Ectodermal cell (in vitro differentiated cells): ENCODE measurements around the gene FMN2.

ENCODE experiments used
- H3K27ac ChIP-seq: 2 replicates; pipeline ENCODE4 v1.7.0; 2013; ENCODE audit warnings: mild to moderate bottlenecking, low read depth, low read length; ENCODE audit not compliant: insufficient read depth, poor library complexity, severe bottlenecking
- H3K27me3 ChIP-seq: 2 replicates; pipeline ENCODE4 v1.7.0; 2013; ENCODE audit warnings: mild to moderate bottlenecking, low read length; ENCODE audit not compliant: insufficient read depth, control insufficient read depth, poor library complexity, severe bottlenecking
- H3K36me3 ChIP-seq: one replicate; pipeline ENCODE4 v1.7.0; 2013; ENCODE audit warnings: low read length; ENCODE audit not compliant: control insufficient read depth, insufficient read depth
- H3K4me1 ChIP-seq: one replicate; pipeline ENCODE4 v1.7.0; 2013; ENCODE audit warnings: low read length; ENCODE audit not compliant: control insufficient read depth, insufficient read depth
- H3K4me3 ChIP-seq: 2 replicates; pipeline ENCODE4 v1.7.0; 2013; ENCODE audit warnings: low read depth, low read length, control low read depth; ENCODE audit not compliant: insufficient read depth
- H3K9me3 ChIP-seq: 2 replicates; pipeline ENCODE4 v1.7.0; 2013; ENCODE audit warnings: mild to moderate bottlenecking, low read length, moderate library complexity; ENCODE audit not compliant: control insufficient read depth
- WGBS, 2 experiments: methylation state at CpG; one replicate each; pipeline ENCODE4 v1.1.7; 2013; ENCODE audit warnings: missing lambda C conversion rate in 2 of 2; 5-methylcytosine and 5-hydroxymethylcytosine counted together

Gene FMN2

GRCh38 chr1:240420766-240421165 is 329.1 kb downstream of the FMN2 start:
- Histone ChIP-seq H3K9me3 (no peaks in the 10 kb centered on the region), H3K4me3 (no peak overlapping the region), H3K27ac (no peak overlapping the region), H3K4me1 (no peaks in the 10 kb centered on the region), H3K27me3 (no peaks in the 10 kb centered on the region), H3K36me3 (no peaks in the 10 kb centered on the region)
- 94 to 98% methylated on average over 5 of the region's 5 CpGs for WGBS, 2 experiments

- 93 to 94% methylated on average over 5 to 6 of the region's 6 CpGs for WGBS, 2 experiments
- H3K27me3 ChIP-seq: no peaks in the 10 kb centered on the region
Observed at GRCh38 chr1:240423246-240423924, 331.7 kb downstream of the FMN2 start.

GRCh38 chr1:240424740-240425464 is 333.2 kb downstream of the FMN2 start:
- Histone ChIP-seq H3K36me3 (no peaks in the 10 kb centered on the region), H3K27me3 (no peaks in the 10 kb centered on the region), H3K4me1 (no peaks in the 10 kb centered on the region), H3K4me3 (no peak overlapping the region), H3K27ac (no peak overlapping the region), H3K9me3 (no peaks in the 10 kb centered on the region)
- WGBS, 2 experiments: 78 to 79% methylated on average over 7 of the region's 7 CpGs

More at GRCh38 chr1:240423246-240423924, 331.7 kb downstream of the FMN2 start:
- H3K36me3 ChIP-seq: no peaks in the 10 kb centered on the region
- no peaks in the 10 kb centered on the region for H3K9me3 ChIP-seq
- no peak overlapping the region for H3K4me3 ChIP-seq
- no peaks in the 10 kb centered on the region for H3K4me1 ChIP-seq
- H3K27ac ChIP-seq: no peak overlapping the region

GRCh38 chr1:240426051-240426450 is 334.4 kb downstream of the FMN2 start:
- no peaks in the 10 kb centered on the region for H3K9me3 ChIP-seq
- no peaks in the 10 kb centered on the region for H3K36me3 ChIP-seq
- 80% methylated on average over 1 of the region's 2 CpGs; no CpG with 5 or more reads in 1 of the 2 experiments for WGBS, 2 experiments
- no peak overlapping the region for H3K4me3 ChIP-seq
- no peaks in the 10 kb centered on the region for H3K27me3 ChIP-seq
- H3K27ac ChIP-seq: no peak overlapping the region
- H3K4me1 ChIP-seq: no peaks in the 10 kb centered on the region

GRCh38 chr1:240435996-240436566 is 344.4 kb downstream of the FMN2 start:
- WGBS, 2 experiments: 90 to 93% methylated on average over 8 to 9 of the region's 9 CpGs
- H3K9me3 ChIP-seq: no peaks in the 10 kb centered on the region
- H3K4me3 ChIP-seq: no peak overlapping the region
- H3K4me1 ChIP-seq: no peaks in the 10 kb centered on the region
- no peak overlapping the region for H3K27ac ChIP-seq
- no peaks in the 10 kb centered on the region for H3K27me3 ChIP-seq
- no peaks in the 10 kb centered on the region for H3K36me3 ChIP-seq

- H3K27me3 ChIP-seq: no peaks in the 10 kb centered on the region
- WGBS, 2 experiments: 93 to 96% methylated on average over 1 of the region's 1 CpG
- H3K36me3 ChIP-seq: no peaks in the 10 kb centered on the region
- no peaks in the 10 kb centered on the region for H3K9me3 ChIP-seq
- H3K4me1 ChIP-seq: no peaks in the 10 kb centered on the region
- H3K27ac ChIP-seq: no peak overlapping the region
- H3K4me3 ChIP-seq: no peak overlapping the region
Observed at GRCh38 chr1:240441669-240442068, 350.0 kb downstream of the FMN2 start.

GRCh38 chr1:240445369-240445768 is 353.7 kb downstream of the FMN2 start:
- WGBS, 2 experiments: 87 to 93% methylated on average over 3 of the region's 3 CpGs
- Histone ChIP-seq H3K4me1 (no peaks in the 10 kb centered on the region), H3K4me3 (no peak overlapping the region), H3K36me3 (no peaks in the 10 kb centered on the region), H3K9me3 (no peaks in the 10 kb centered on the region), H3K27me3 (no peaks in the 10 kb centered on the region), H3K27ac (no peak overlapping the region)

GRCh38 chr1:240455228-240455821 is 363.6 kb downstream of the FMN2 start:
- H3K36me3 ChIP-seq: no peaks in the 10 kb centered on the region
- WGBS, 2 experiments: 60 to 68% methylated on average over 3 of the region's 7 CpGs
- no peak overlapping the region for H3K27ac ChIP-seq
- no peaks in the 10 kb centered on the region for H3K4me1 ChIP-seq
- no peaks in the 10 kb centered on the region for H3K9me3 ChIP-seq
- no peaks in the 10 kb centered on the region for H3K27me3 ChIP-seq
- H3K4me3 ChIP-seq: no peak overlapping the region

GRCh38 chr1:240457203-240457602 is 365.5 kb downstream of the FMN2 start:
- Histone ChIP-seq H3K27ac (no peak overlapping the region), H3K27me3 (no peaks in the 10 kb centered on the region), H3K4me3 (no peak overlapping the region), H3K9me3 (no peaks in the 10 kb centered on the region), H3K36me3 (no peaks in the 10 kb centered on the region), H3K4me1 (no peaks in the 10 kb centered on the region)
- 94 to 95% methylated on average over 5 of the region's 5 CpGs for WGBS, 2 experiments

- Histone ChIP-seq H3K36me3 (no peaks in the 10 kb centered on the region), H3K4me3 (no peak overlapping the region), H3K27me3 (no peaks in the 10 kb centered on the region), H3K27ac (no peak overlapping the region), H3K4me1 (no peaks in the 10 kb centered on the region), H3K9me3 (no peaks in the 10 kb centered on the region)
- 83 to 90% methylated on average over 1 to 3 of the region's 3 CpGs for WGBS, 2 experiments
Observed at GRCh38 chr1:240462277-240462676, 370.6 kb downstream of the FMN2 start.
